Measurements from ENCODE around the gene PTDSS2.
A peak's percentile ranks its signal among the peaks of the same experiment; 100 is the strongest.

PTDSS2 gene

GRCh38 chr11:494761-495536, 44.9 kb downstream of the PTDSS2 start:
- DNase-seq: no peak

GRCh38 chr11:495537-495931, 45.5 kb downstream of the PTDSS2 start:
- DNase-seq: no peak

- no peak for DNase-seq
These were observed 46.9 kb downstream of the PTDSS2 start for GRCh38 chr11:496834-497564.

DNA sequence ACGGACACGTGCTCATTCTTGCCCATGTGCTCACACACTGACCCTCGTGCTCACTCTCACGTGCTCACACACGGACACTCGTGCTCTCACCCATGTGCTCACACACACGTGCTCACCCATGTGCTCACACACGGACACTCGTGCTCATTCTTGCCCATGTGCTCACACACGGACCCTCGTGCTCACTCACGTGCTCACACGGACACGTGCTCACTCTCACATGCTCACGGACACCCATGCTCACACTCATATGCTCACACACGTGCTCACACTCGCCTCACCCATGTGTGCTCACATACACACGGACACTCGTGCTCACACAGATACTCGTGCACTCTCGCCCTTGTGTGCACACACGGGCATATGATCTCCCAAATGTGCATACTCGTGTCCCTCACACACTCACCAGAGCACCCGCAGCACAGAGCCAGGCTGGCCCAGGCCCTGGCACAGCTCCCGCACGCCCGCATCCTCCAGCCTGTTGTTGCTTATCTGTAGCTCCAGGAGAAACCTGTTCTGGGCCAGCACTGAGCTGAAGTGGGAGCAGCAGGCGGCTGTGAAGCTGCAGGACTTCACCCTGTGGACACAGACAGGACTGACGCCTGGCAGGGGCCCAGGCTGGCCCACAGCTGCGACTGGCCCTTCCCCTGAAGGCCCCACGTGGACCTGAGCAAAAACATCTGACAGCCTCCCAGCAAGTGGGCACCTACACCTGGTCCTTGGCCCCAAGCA, 47.7 kb downstream of the PTDSS2 start:
- DNase-seq: no peak

DNA sequence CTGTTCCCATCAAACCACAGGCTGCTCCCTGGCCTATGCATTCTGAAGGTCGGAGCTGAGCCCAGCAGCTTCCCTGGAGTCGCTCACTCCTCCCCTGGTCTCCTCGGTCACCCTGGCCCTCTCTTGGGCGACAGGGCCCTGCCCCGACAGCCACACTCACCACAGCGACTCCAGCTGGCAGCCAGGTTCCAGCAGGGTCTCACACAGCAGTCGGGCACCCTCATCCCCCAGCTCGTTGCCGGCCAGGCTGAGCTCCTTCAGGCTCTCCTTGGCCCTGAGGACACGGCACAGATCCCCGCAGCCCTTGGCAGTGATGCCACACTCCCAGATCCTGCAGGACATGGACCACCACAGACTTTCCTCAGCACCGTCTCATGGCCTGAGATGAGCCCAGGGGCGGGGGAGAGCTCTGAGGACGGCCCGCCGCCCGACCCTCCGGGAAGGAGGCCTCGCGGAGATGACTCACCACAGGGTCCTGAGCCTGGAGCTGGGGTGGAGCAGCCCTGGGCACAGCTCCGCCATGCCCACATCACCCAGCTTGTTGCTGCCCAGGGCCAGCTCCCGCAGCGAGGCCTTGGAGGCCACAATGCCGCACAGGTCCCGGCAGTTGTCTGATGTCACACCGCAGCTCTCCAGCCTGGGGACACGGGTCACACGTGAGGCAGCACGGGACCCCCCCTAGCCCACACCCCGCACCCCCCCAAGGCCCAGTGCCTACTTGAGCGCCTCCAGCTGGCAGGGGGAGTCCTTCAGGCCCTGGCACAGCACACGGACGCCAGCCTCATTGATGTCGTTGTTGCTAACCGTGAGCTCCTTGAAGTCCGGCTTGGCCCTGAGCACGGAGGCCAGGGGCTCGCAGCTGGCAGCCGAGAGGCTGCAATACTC, 48.5 kb downstream of the PTDSS2 start:
- no peak for DNase-seq

- no peak for DNase-seq
These were observed 49.4 kb downstream of the PTDSS2 start for GRCh38 chr11:499201-500076.

GRCh38 chr11:501001-501682, 51.1 kb downstream of the PTDSS2 start:
- DNase-seq: no peak

DNA sequence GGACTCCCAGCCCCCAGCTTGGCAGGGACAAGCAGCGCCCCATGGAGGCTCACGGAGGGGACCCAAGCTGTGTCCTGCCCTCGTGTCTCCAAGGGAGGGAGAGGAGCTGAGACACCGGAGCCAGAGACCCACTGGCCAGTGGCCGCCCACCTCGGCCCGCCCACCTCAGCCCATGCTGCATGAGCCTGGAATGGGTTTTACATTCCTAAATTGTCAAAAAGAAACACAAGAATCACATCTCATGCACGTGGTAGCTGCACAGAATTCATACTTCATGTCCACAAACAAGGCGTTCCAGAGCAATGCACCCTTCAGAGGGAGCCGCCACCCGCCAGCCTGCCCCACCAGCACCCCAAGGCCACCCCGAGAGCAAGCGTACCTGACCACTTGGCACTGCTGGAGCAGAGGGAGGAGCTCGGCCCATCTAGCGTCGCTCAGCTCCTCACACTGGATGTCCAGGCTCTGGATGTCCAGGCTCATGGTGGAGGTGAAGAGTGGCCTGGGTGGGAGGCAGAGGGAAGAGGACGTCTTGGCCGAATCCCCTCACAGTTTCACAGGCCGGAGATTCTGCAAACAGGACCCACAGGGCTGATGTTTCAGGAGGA, 51.7 kb downstream of the PTDSS2 start:
- DNase-seq: no peak

GRCh38 chr11:502288-503178, 52.5 kb downstream of the PTDSS2 start:
- no peak for DNase-seq

DNA sequence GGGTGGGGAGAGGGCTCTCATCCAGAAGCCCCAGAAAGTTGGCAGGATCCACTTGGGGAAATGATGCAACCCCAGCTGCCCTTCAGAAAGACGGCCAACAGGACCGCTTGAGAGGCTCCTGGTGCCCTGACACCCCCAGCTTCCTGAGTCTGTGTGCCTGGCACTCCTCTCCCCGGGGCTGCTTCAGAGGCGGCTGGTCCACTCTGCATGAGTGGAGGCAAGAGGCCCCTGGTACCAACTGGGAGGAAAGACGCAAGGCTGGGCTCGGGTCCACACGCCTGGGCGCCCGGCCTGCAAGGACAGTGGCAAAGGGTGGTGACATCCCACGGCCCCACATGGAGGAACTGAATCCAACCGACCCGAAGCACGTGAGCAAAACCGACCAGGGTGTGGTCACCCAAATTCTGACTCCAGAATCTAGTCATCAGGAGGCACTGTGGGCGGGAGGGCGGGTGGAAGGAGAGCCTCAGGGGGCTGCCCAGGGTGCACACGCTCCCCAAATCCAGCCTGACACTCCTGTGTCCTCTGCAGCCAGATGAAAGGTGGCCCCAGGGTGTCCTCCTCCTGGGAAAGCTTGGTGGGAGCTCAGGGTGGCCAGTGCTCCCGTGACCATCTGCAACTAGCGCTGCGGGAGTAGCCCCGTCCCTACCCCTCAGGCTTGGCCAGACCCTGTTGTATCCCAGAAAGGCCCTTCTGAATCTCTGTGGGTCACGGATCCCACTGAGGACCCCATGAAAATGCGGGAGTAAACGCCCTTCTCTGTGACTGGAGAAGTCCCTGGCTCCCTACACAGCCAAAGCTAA, 53.3 kb downstream of the PTDSS2 start:
- peak; percentile 53 to 58 for DNase-seq

DNA sequence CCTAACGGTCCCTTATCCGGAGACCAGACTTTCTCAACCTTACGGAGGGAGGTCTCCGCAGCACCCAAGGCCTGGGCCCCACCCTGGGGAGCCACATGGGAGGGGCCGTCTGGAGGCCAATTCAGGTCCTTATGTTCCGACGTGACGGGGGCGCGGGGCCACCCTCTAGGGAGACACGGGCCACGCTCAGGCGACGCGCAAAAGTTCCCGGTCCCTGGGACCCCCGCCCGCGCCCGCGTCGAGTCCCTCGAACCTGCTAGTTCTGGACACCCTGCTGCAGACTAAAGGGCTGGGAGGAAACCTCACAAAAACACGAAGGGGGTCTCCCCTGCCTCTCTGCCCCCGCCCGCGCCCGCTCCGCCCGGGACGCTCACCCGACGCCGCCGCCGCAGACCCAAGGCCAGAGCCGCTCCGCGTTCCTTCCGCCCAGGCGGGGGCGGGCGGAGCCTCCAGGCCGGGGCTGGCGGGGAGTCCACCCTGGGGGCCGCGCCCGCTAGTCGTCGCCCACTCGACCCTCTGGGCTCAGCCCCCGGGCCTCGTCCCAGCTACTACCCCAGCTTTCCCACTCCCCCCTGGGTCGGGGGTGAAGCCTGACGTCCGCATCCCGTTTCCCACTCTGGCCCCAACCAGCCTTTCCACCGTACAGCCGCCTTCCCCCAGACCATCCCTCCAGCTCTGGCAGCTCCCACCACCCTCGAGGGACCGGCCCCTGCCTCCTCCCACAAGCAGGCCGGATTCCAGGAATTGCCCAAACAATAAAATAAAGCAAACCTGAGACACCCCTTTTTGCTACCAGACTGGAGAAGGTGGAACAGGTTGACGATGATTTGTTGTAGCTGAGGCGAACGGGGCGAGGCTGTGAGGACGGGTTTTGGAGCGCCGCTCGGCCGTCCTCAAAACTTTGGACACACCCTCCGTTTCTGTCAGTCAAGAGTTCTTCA, 54.2 kb downstream of the PTDSS2 start:
- DNase-seq: peak in 1 of 2 experiments; percentile 13

- no peak for DNase-seq
These were observed 54.9 kb downstream of the PTDSS2 start for GRCh38 chr11:504994-505344.

- DNase-seq: peak; percentile 97
These were observed 56.3 kb downstream of the PTDSS2 start for GRCh38 chr11:506238-506994.

GRCh38 chr11:506995-507726, 57.1 kb downstream of the PTDSS2 start, which contains the start of gene RNH1:
Gene RNH1, minus strand, starts transcription at chr11:507242. Its CDS starts 5,080 bp downstream, at chr11:502162.
- DNase-seq: peak; percentile 99

- DNase-seq: no peak
These were observed 57.8 kb downstream of the PTDSS2 start for GRCh38 chr11:507727-508515.

Measured in activated CD4-positive, alpha-beta T cell treated with anti-CD3 and anti-CD28 coated beads, Interleukin-2, amount 50 U/mL, for 48 hours (primary cell).